ENCODE measurements around the gene LPP. TPM values are rescaled to one million over a fixed set of nuclear protein-coding genes. Genes with fewer than 3 reads are reported as not detected.

The LPP gene
- total and polyA plus RNA-seq, 2 of the 13 experiments (the other 11 are each of a cell fraction or from before 2014, with no cell fraction given): 19.2 to 29.9 TPM

GRCh38 chr3:188268336-188268735, 114.4 kb downstream of the LPP start:
- ChIA-PET CTCF (ENCODE audit: low intra/inter-chr PET ratio, low total read pairs) (no interaction called here), POLR2A (interaction anchor here (1.9 kb wide), 1 partner anchor 27 kb away, joined by 9 read pairs; no protein-coding TSS in a partner anchor)
- Histone ChIP-seq H4K20me1 (ENCODE audit: insufficient read depth, low read length) (no peaks in the 10 kb centered on the region), H3K79me2 (ENCODE audit: insufficient read depth, low read length) (peaks cover 44% of the 10 kb centered on the region), H3K27me3 (ENCODE audit: control insufficient read depth in 1 of 2, insufficient read depth in 2 of 2, low read length in 2 of 2) (no peaks in the 10 kb centered on the region), H2AFZ (ENCODE audit: low read length) (no peak overlapping the region), H3K4me2 (ENCODE audit: low read depth, low read length) (no peak overlapping the region), H3K4me3 (replicated peaks in 1 of 3; ENCODE audit: insufficient read depth in 1 of 3, low read depth in 2 of 3, low read length in 3 of 3) (no peak overlapping the region), H3K4me1 (ENCODE audit: insufficient read depth, low read length) (peaks cover 96% of the 10 kb centered on the region), H3K36me3 (replicated peaks in 1 of 2; ENCODE audit: control insufficient read depth in 1 of 2, insufficient read depth in 2 of 2, low read length in 2 of 2) (peaks cover 0 to 5% of the 10 kb centered on the region in 2 experiments; a peak in 1 of 5 replicates), H3K27ac (ENCODE audit: extremely low read length, insufficient read depth, low read length) (no peak overlapping the region), H3K9me3 (ENCODE audit: low read length) (no peaks in the 10 kb centered on the region), H3K9ac (ENCODE audit: insufficient read depth, low read depth, low read length) (no peak overlapping the region)
- in situ Hi-C loops (cut with HindIII; ENCODE audit: extremely low pct_ligation_motif_present, low pct_unique_long_range_greater_than_20kb): no loop called here
- intact Hi-C loops (cut with micrococcal nuclease; ENCODE audit: unreplicated experiment): loop anchor here (10.0 kb wide), 1 partner anchor 524 kb away; the partner anchor contains the start of gene BCL6
- ATAC-seq (no peak), DNase-seq (ENCODE audit: low spot score) (no peak), FAIRE-seq (no peak)
- no TSS peak for BruUV-seq (replicated peaks)
- WGBS (ENCODE audit: low lambda C conversion rate): 97% methylated on average over 5 of the region's 5 CpGs
- TF ChIP-seq MAZ (IDR thresholded peaks at IDR 0.05; ENCODE audit: borderline replicate concordance, low read depth, low read length) (no peak), MAZ (CRISPR knock-in tag; IDR thresholded peaks at IDR 0.05; ENCODE audit: low read depth) (no peak), ZNF687 (CRISPR knock-in tag; IDR thresholded peaks at IDR 0.05) (no peak), RAD51 (IDR thresholded peaks at IDR 0.05; ENCODE audit: borderline replicate concordance) (no peak), SIX1 (CRISPR knock-in tag; IDR thresholded peaks at IDR 0.05; ENCODE audit: borderline replicate concordance) (no peak), ZNF121 (CRISPR knock-in tag; IDR thresholded peaks at IDR 0.05) (no peak), ZSCAN31 (CRISPR knock-in tag; IDR thresholded peaks at IDR 0.05; ENCODE audit: low read depth) (no peak), PRDM4 (CRISPR knock-in tag; IDR thresholded peaks at IDR 0.05; ENCODE audit: borderline replicate concordance) (no peak), RELA (CRISPR knock-in tag; IDR thresholded peaks at IDR 0.05) (no peak), ZFP62 (CRISPR knock-in tag; IDR thresholded peaks at IDR 0.05) (no peak), KLF12 (CRISPR knock-in tag; IDR thresholded peaks at IDR 0.05; ENCODE audit: borderline replicate concordance) (no peak), GZF1 (CRISPR knock-in tag; IDR thresholded peaks at IDR 0.05) (no peak), MIXL1 (CRISPR knock-in tag; IDR thresholded peaks at IDR 0.05) (no peak), KLF9 (CRISPR knock-in tag; IDR thresholded peaks at IDR 0.05; ENCODE audit: low read depth) (no peak)
